Measurements from ENCODE around the gene YAP1. TPM values are rescaled to one million over a fixed set of nuclear protein-coding genes. Genes with fewer than 3 reads are reported as not detected.

Gene YAP1
- total and polyA plus RNA-seq, 8 donors, result 22.0 to 400 (median 64.4) TPM

- no peak for TF ChIP-seq POLR2A (IDR thresholded peaks at IDR 0.05)
- TF ChIP-seq EP300 (IDR thresholded peaks at IDR 0.05), result no peak
- no peak for TF ChIP-seq CTCF (IDR thresholded peaks at IDR 0.05)
- no peak for TF ChIP-seq POLR2AphosphoS5 (IDR thresholded peaks at IDR 0.05)
- H3K4me1 ChIP-seq, result peaks cover 0 to 26% (median 9%) of the 10 kb centered on the region in 4 donors
- no peak for DNase-seq
- intact Hi-C loops (cut with DNase I; ENCODE audit: low total_unique reads), result no loop called here
- no peaks in the 10 kb centered on the region for H3K36me3 ChIP-seq
- no peaks in the 10 kb centered on the region for H3K27me3 ChIP-seq
- H3K9me3 ChIP-seq, result no peaks in the 10 kb centered on the region
- WGBS, 5 donors, result 94 to 97% (median 95%) methylated on average over 2 of the region's 2 CpGs
- no peak overlapping the region for H3K4me3 ChIP-seq
- no peak overlapping the region for H3K27ac ChIP-seq
These were observed 129.2 kb downstream of the YAP1 start for GRCh38 chr11:102239448-102239847.

GRCh38 chr11:102239911-102240310 lies 129.7 kb downstream of the YAP1 start:
- no peak overlapping the region for H3K27ac ChIP-seq
- H3K36me3 ChIP-seq, result no peaks in the 10 kb centered on the region
- intact Hi-C loops (cut with DNase I; ENCODE audit: low total_unique reads), result no loop called here
- H3K4me1 ChIP-seq, result peaks cover 0 to 22% (median 9%) of the 10 kb centered on the region in 4 donors
- DNase-seq, result no peak
- WGBS, 5 donors, result 91 to 94% (median 93%) methylated on average over 6 of the region's 6 CpGs
- H3K27me3 ChIP-seq, result no peaks in the 10 kb centered on the region
- H3K9me3 ChIP-seq, result no peaks in the 10 kb centered on the region
- TF ChIP-seq CTCF (IDR thresholded peaks at IDR 0.05) (no peak), POLR2A (IDR thresholded peaks at IDR 0.05) (no peak), EP300 (IDR thresholded peaks at IDR 0.05) (no peak)
- no peak overlapping the region for H3K4me3 ChIP-seq

- no peak for DNase-seq
- H3K36me3 ChIP-seq, result no peaks in the 10 kb centered on the region
- H3K4me3 ChIP-seq, result no peak overlapping the region
- TF ChIP-seq EP300 (IDR thresholded peaks at IDR 0.05) (no peak), POLR2A (IDR thresholded peaks at IDR 0.05) (no peak), POLR2AphosphoS5 (IDR thresholded peaks at IDR 0.05) (no peak), CTCF (IDR thresholded peaks at IDR 0.05) (no peak)
- 18 to 39% (median 34%) methylated on average over 2 of the region's 2 CpGs for WGBS, 5 donors
- H3K27me3 ChIP-seq, result no peaks in the 10 kb centered on the region
- no peak overlapping the region for H3K27ac ChIP-seq
- intact Hi-C loops (cut with DNase I; ENCODE audit: low total_unique reads), result no loop called here
- H3K4me1 ChIP-seq, result peaks cover 0 to 18% (median 9%) of the 10 kb centered on the region in 4 donors
- H3K9me3 ChIP-seq, result no peaks in the 10 kb centered on the region
These were observed 130.3 kb downstream of the YAP1 start for GRCh38 chr11:102240502-102240901.

GRCh38 chr11:102241026-102241425 lies 130.8 kb downstream of the YAP1 start:
- Histone ChIP-seq H3K9me3 (no peaks in the 10 kb centered on the region), H3K27me3 (no peaks in the 10 kb centered on the region), H3K4me1 (peaks cover 0 to 18% (median 9%) of the 10 kb centered on the region in 4 donors), H3K4me3 (no peak overlapping the region), H3K36me3 (no peaks in the 10 kb centered on the region), H3K27ac (no peak overlapping the region)
- no peak for DNase-seq
- intact Hi-C loops (cut with DNase I; ENCODE audit: low total_unique reads), result no loop called here
- WGBS, 5 donors, result 59 to 84% (median 64%) methylated on average over 1 of the region's 1 CpG
- no peak for TF ChIP-seq POLR2AphosphoS5 (IDR thresholded peaks at IDR 0.05)
- no peak for TF ChIP-seq POLR2A (IDR thresholded peaks at IDR 0.05)
- no peak for TF ChIP-seq CTCF (IDR thresholded peaks at IDR 0.05)
- TF ChIP-seq EP300 (IDR thresholded peaks at IDR 0.05), result no peak
